ENCODE results near the gene SMG5. TPM values are rescaled to one million over a fixed set of nuclear protein-coding genes. Genes with fewer than 3 reads are reported as not detected.

The SMG5 gene
- total RNA-seq, 1 experiment from 2014 or later = 103 TPM

GRCh38 chr1:156293098-156293434, 10.4 kb upstream of the SMG5 start:
- Histone ChIP-seq H4K91ac (ENCODE audit: insufficient read length, low read depth, low read length) (no peak overlapping the region), H3K9me3 (ENCODE audit: control insufficient read depth, low read depth, low read length) (no peaks in the 10 kb centered on the region), H3K18ac (ENCODE audit: insufficient read length, low read depth, low read length) (no peak overlapping the region), H4K20me1 (ENCODE audit: control insufficient read depth, insufficient read depth, insufficient read length) (no peaks in the 10 kb centered on the region), H2AFZ (ENCODE audit: low read length) (no peak overlapping the region), H2BK20ac (ENCODE audit: low read depth, low read length, poor library complexity, severe bottlenecking) (no peak overlapping the region), H3K4me2 (ENCODE audit: insufficient read depth, insufficient read length, low read length) (no peak overlapping the region), H2AK5ac (ENCODE audit: insufficient read length, low read length) (no peak overlapping the region), H3K27ac (ENCODE audit: insufficient read length, low read depth, low read length) (no peak overlapping the region), H2BK12ac (ENCODE audit: insufficient read length, low read depth, low read length) (no peak overlapping the region), H4K8ac (replicated peaks; ENCODE audit: insufficient read length, low read depth, low read length) (no peak overlapping the region), H3K79me2 (ENCODE audit: insufficient read depth, low read length) (no peaks in the 10 kb centered on the region), H3K4me1 (ENCODE audit: insufficient read depth, low read length) (no peaks in the 10 kb centered on the region; the same call in 1 of the 2 replicates), H3K9ac (ENCODE audit: extremely low read depth, insufficient read length, low read length) (no peak overlapping the region), H3T11ph (ENCODE audit: low read length) (no peak overlapping the region), H4K5ac (ENCODE audit: insufficient read length, low read depth, low read length) (no peak overlapping the region), H3K4ac (ENCODE audit: low read depth, low read length) (no peak overlapping the region), H2BK120ac (ENCODE audit: low read depth, low read length, poor library complexity, severe bottlenecking) (no peak overlapping the region), H3K27me3 (ENCODE audit: insufficient read depth, low read length) (no peaks in the 10 kb centered on the region; the same call in 1 of the 2 replicates), H3K23ac (ENCODE audit: insufficient read length, low read depth, low read length) (no peak overlapping the region), H3K56ac (ENCODE audit: insufficient read length, low read depth, low read length) (no peak overlapping the region), H2BK15ac (ENCODE audit: low read depth, low read length) (no peak overlapping the region), H3K23me2 (ENCODE audit: insufficient read length, low read depth, low read length, poor library complexity, severe bottlenecking) (peaks cover 8% of the 10 kb centered on the region), H3K14ac (ENCODE audit: insufficient read depth, low read length) (no peak overlapping the region), H3K79me1 (ENCODE audit: insufficient read depth, low read depth, low read length, poor library complexity, severe bottlenecking) (no peaks in the 10 kb centered on the region), H2BK5ac (ENCODE audit: insufficient read length, low read length) (no peak overlapping the region)
- Mint-ChIP-seq H3K9me3 (no peaks in the 10 kb centered on the region), H3K27ac (no peak overlapping the region), H3K27me3 (ENCODE audit: low read depth) (no peaks in the 10 kb centered on the region), H3K4me1 (peaks cover 10 to 18% of the 10 kb centered on the region in 2 experiments), H3K4me3 (no peak overlapping the region), H3K36me3 (ENCODE audit: insufficient read depth in 1 of 3, low read depth in 3 of 3) (peaks cover 4 to 15% (median 8%) of the 10 kb centered on the region in 3 experiments; a peak in 5 of 7 replicates)
- no CpG with 5 or more reads among the region's 8 CpGs for WGBS (ENCODE audit: extremely low coverage, insufficient read length, low lambda C conversion rate)
- DNase-seq = no peak
- TF ChIP-seq, protein P1, sequence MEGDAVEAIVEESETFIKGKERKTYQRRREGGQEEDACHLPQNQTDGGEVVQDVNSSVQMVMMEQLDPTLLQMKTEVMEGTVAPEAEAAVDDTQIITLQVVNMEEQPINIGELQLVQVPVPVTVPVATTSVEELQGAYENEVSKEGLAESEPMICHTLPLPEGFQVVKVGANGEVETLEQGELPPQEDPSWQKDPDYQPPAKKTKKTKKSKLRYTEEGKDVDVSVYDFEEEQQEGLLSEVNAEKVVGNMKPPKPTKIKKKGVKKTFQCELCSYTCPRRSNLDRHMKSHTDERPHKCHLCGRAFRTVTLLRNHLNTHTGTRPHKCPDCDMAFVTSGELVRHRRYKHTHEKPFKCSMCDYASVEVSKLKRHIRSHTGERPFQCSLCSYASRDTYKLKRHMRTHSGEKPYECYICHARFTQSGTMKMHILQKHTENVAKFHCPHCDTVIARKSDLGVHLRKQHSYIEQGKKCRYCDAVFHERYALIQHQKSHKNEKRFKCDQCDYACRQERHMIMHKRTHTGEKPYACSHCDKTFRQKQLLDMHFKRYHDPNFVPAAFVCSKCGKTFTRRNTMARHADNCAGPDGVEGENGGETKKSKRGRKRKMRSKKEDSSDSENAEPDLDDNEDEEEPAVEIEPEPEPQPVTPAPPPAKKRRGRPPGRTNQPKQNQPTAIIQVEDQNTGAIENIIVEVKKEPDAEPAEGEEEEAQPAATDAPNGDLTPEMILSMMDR (conservative IDR thresholded peaks at IDR 0.05) = no peak
